ENCODE measurements around the gene RRP12. TPM values are rescaled to one million over a fixed set of nuclear protein-coding genes. Genes with fewer than 3 reads are reported as not detected.

RRP12 gene
- total RNA-seq, 2 experiments from 2014 or later: 20.1 to 21.6 TPM

DNA sequence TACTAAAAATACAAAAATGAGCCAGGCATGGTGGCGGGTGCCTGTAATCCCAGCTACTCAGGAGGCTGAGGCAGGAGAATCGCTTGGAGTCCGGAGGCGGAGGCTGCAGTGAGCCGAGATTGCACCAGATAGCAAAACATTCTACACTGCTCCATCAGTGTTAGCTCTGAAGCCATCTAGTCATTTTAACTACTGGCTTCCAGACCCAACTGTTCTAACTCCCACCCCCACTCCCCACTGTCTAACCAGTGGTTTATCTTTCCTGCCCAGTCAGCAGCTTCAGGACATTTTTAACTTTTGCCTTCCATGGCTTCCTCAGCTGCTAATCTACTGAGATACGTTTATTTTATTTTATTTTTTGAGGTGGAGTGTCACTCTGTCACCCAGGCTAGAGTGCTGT is 88.2 kb downstream of the RRP12 start:
- DNase-seq: no peak
- peaks cover 3% of the 10 kb centered on the region for H3K4me1 Mint-ChIP-seq
- POLR2A ChIA-PET: no interaction called here
- CTCF ChIA-PET: interaction anchor here (0.6 to 1.2 kb wide), 2 partner anchors 20 to 46 kb away, joined by 3 read pairs; no protein-coding TSS in a partner anchor
- H3K4me3 Mint-ChIP-seq: no peak overlapping the region
- no peaks in the 10 kb centered on the region for H3K9me3 Mint-ChIP-seq
- no peaks in the 10 kb centered on the region for H3K36me3 Mint-ChIP-seq (ENCODE audit: low read depth)
- H3K27me3 Mint-ChIP-seq: no peaks in the 10 kb centered on the region
- H3K27ac Mint-ChIP-seq: no peak overlapping the region

DNA sequence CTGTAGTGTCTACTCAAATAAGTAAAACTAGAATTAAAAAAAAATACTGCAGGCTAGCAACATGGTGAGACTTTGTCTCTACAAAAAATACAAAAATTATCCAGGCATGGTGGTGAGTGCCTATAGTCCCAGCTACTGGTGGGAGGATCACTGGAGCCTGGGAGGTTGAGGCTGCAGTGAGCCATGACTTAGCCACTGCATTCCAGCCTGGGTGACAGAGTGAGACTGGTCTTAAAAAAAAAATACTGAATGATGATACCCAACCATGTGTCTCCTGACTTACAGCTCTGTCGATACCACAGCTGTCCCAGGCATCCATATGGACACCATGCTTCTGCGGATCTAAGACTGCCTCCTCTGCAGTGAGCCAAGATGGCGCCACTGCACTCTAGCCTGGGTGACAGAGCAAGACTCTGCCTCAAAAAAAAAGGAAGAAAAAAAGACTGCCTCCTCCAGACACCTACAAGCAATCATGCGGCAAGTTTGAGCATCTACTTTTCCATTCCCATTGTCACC is 90.0 kb downstream of the RRP12 start:
- no peaks in the 10 kb centered on the region for H3K4me1 Mint-ChIP-seq
- DNase-seq: no peak
- POLR2A ChIA-PET: no interaction called here
- no peaks in the 10 kb centered on the region for H3K36me3 Mint-ChIP-seq (ENCODE audit: low read depth)
- H3K4me3 Mint-ChIP-seq: no peak overlapping the region
- H3K9me3 Mint-ChIP-seq: no peaks in the 10 kb centered on the region
- H3K27me3 Mint-ChIP-seq: no peaks in the 10 kb centered on the region
- CTCF ChIA-PET: interaction anchor here (0.6 to 1.0 kb wide), 3 partner anchors 13 to 50 kb away, joined by 4 read pairs; no protein-coding TSS in a partner anchor
- H3K27ac Mint-ChIP-seq: no peak overlapping the region

DNA sequence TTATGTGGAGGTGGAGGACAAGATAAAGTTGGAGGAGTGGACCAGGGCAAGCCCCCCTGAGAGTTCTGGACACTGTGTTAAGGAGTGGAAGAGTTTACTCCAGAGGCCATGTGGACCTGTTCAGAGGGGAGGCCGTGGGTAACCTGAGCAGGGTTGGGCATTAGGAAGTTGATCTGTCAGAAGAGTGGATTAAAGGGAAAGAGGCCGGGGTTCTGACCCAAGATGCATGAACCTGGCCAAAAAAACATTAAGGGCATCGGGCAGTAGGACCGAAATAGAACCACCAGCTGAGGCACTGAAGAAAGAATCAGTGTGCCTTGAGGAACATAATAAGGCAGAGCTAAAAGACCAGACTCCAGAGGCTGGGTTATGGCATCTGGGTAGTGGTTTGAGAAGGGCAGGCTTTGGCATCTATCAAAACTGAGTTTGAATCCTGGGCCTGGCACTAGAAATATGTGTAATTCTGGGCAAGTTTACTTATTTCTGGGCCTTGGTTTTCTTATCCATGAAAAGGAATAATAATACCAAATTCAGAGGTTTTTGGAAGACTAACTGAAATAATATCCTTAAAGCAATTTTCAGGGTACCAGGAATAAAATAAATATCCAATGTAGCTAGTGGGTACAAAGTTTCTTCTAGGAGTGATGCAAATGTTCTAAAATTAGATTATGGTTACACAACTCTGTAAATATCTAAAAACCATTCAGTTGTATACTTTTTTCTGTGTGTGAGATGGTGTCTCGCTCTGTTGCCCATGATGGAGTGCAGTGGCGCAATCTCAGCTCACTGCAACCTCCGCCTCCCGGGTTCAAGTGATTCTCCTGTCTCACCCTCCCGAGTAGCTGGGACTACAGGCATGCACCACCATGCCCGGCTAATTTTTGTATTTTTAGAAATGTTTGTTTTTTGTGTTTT is 93.0 kb downstream of the RRP12 start:
- H3K27ac Mint-ChIP-seq: no peak overlapping the region
- no peak overlapping the region for H3K4me3 Mint-ChIP-seq
- no peaks in the 10 kb centered on the region for H3K9me3 Mint-ChIP-seq
- H3K36me3 Mint-ChIP-seq (ENCODE audit: low read depth): no peaks in the 10 kb centered on the region
- ChIA-PET POLR2A (no interaction called here), CTCF (interaction anchor here (1.9 kb wide), 1 partner anchor 11 kb away, joined by 4 read pairs; the partner anchor contains the start of gene FRAT1)
- no peaks in the 10 kb centered on the region for H3K4me1 Mint-ChIP-seq
- DNase-seq: no peak
- H3K27me3 Mint-ChIP-seq: no peaks in the 10 kb centered on the region

DNA sequence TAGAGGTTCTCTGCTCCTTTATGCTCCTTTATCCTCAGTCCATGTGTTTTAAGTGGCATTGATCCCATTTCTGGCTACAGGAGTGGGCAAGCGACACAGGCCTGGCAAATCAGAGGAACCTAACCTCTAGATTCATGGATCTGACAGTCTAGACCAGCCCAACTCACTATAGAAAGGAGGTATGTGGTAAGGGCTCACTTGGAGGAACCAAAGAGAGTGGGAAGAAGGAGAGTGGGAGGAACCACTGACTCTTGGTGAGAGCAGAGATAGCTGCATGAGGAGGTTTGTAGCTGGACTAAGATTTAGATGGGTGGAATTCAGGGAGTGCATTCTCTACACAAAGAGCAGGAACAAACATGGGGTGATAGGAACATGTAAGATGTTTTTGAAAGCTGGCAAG is 93.7 kb downstream of the RRP12 start:
- Mint-ChIP-seq H3K27ac (no peak overlapping the region), H3K4me1 (no peaks in the 10 kb centered on the region), H3K27me3 (no peaks in the 10 kb centered on the region), H3K36me3 (ENCODE audit: low read depth) (no peaks in the 10 kb centered on the region), H3K9me3 (no peaks in the 10 kb centered on the region), H3K4me3 (no peak overlapping the region)
- CTCF ChIA-PET: interaction anchor here (1.9 kb wide), 1 partner anchor 12 kb away, joined by 4 read pairs; the partner anchor contains the start of gene FRAT1
- POLR2A ChIA-PET: no interaction called here
- DNase-seq: no peak

Other genes with a start within 250 kb of the RRP12 start
- 1 to 10 TPM; 1.2 to 1.6 TPM for gene SLIT1, start 215.4 kb downstream of the RRP12 start, total RNA-seq
- 10 to 100 TPM; 56.6 to 58.5 TPM for gene ARHGAP19, start 108.7 kb downstream of the RRP12 start, total RNA-seq
- 1 to 10 TPM; 5.8 to 6.2 TPM for gene FRAT1, start 82.1 kb downstream of the RRP12 start, total RNA-seq
- gene FRAT2, start 66.6 kb downstream of the RRP12 start, total RNA-seq: 10 to 100 TPM in 1 of 2 experiments, 1 to 10 TPM in 1; 9.0 to 10.7 TPM
- gene PGAM1, start 24.9 kb upstream of the RRP12 start, total RNA-seq: 100 to 1,000 TPM; 380 to 406 TPM
- 10 to 100 TPM; 45.5 to 50.0 TPM for gene EXOSC1, start 44.7 kb upstream of the RRP12 start, total RNA-seq
- 10 to 100 TPM; 38.5 to 39.3 TPM for gene ZDHHC16, start 44.8 kb upstream of the RRP12 start, total RNA-seq
- 10 to 100 TPM; 64.7 to 68.6 TPM for gene MMS19, start 97.1 kb upstream of the RRP12 start, total RNA-seq
- under 1 TPM; 0.50 to 0.72 TPM for gene UBTD1, start 97.6 kb upstream of the RRP12 start, total RNA-seq
- gene ANKRD2, start 171.4 kb upstream of the RRP12 start, total RNA-seq: under 1 TPM in 1 of 2 experiments, not detected in 1; 0.37 TPM
- not detected for gene HOGA1, start 183.0 kb upstream of the RRP12 start, total RNA-seq
- gene C10orf62, start 188.4 kb upstream of the RRP12 start, total RNA-seq: not detected
- gene MORN4, start 232.2 kb upstream of the RRP12 start, total RNA-seq: 1 to 10 TPM; 1.2 to 1.3 TPM
- 10 to 100 TPM in 1 of 2 experiments, 1 to 10 TPM in 1; 9.9 to 10.1 TPM for gene PI4K2A, start 239.3 kb upstream of the RRP12 start, total RNA-seq

All from activated CD4-positive, alpha-beta T cell treated with anti-CD3 and anti-CD28 coated beads, Interleukin-2, amount 10 ng/mL, durations not matched to agents 7 days and 5 days (primary cell).